Mesodermal cell (in vitro differentiated cells): Measurements from ENCODE around the gene TPBG.
"Not testable (repeated sequence)": the region's sequence is repeated elsewhere in the genome, so short reads cannot be mapped to it uniquely, and the experiment has no call there.

Source experiments
- H3K27ac ChIP-seq: 2 replicates; pipeline ENCODE4 v1.7.0; 2013; ENCODE audit warnings: mild to moderate bottlenecking, low read depth, low read length, moderate library complexity; ENCODE audit not compliant: severe bottlenecking
- H3K36me3 ChIP-seq: 2 replicates; pipeline ENCODE4 v1.7.1; 2013; ENCODE audit warnings: mild to moderate bottlenecking, low read length, moderate library complexity; ENCODE audit not compliant: control insufficient read depth, insufficient read depth
- H3K4me1 ChIP-seq: one replicate; pipeline ENCODE4 v1.7.1; 2013; ENCODE audit warnings: mild to moderate bottlenecking, low read length; ENCODE audit not compliant: insufficient read depth, control insufficient read depth, poor library complexity, severe bottlenecking
- H3K4me3 ChIP-seq: 2 replicates; pipeline ENCODE4 v1.7.0; 2013; ENCODE audit warnings: low read length, control low read depth, mild to moderate bottlenecking; ENCODE audit not compliant: insufficient read depth, poor library complexity, severe bottlenecking; ENCODE audit errors: extremely low read depth
- H3K9me3 ChIP-seq: 2 replicates; pipeline ENCODE4 v1.7.1; 2013; ENCODE audit warnings: mild to moderate bottlenecking, low read length, moderate library complexity; ENCODE audit not compliant: control insufficient read depth
- WGBS, 2 experiments: methylation state at CpG; one replicate each; pipeline ENCODE4 v1.1.5; 2013; ENCODE audit warnings: missing lambda C conversion rate in 2 of 2; ENCODE audit not compliant: insufficient coverage in 2 of 2; 5-methylcytosine and 5-hydroxymethylcytosine counted together

Gene TPBG

DNA sequence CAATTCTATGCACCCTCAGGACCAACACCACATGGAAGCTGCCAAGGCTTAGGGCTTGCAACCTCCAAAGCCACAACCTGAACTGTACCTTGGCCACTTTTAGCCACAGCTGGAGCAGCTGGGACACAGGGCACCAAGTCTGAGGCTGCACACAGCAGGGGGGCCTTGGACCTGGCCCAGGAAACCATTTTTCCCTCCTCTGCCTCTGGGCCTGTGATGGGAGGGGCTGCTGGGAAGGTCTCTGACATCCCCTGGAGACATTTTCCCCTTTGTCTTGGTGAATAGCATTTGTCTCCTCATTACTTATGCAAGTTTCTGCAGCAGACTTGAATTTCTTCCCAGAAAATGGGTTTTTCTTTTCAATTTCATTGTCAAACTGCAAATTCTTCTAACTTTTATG, 13.0 kb downstream of the TPBG start:
- Histone ChIP-seq H3K4me1 (no peaks in the 10 kb centered on the region), H3K4me3 (no peak overlapping the region), H3K27ac (no peak overlapping the region), H3K9me3 (no peaks in the 10 kb centered on the region), H3K36me3 (no peaks in the 10 kb centered on the region)

DNA sequence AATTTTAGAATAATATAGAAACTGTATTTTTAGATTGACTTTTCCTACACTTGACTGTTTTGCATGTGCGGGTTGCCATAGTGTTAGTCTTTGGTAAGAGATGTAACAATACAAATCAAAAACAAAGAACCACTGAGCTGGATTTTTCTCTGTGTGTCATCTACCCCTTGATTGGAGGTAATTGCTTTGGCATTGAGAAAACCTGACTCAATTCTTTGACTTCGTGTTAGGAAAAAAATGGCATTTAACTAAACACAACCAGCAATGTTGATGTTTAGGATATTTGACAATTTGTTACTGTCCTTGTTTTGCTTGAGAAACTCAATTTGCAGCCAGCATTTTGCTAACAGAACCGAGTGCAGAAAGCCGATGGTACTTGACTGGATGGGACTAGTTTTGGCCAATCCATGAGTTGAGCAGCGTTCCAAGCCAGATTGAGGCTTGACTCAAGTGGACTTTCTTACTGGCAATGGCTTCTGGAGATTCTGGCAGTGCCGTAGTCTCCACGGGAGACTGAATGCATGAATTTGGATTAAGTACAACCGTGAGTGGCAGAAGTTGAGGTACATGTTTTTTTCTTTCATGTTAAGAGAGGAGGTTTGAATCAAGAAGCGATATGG, 17.1 kb downstream of the TPBG start:
- 91 to 95% methylated on average over 6 to 8 of the region's 9 CpGs for WGBS, 2 experiments
- no peaks in the 10 kb centered on the region for H3K4me1 ChIP-seq
- no peak overlapping the region for H3K4me3 ChIP-seq
- no peaks in the 10 kb centered on the region for H3K9me3 ChIP-seq
- no peaks in the 10 kb centered on the region for H3K36me3 ChIP-seq
- H3K27ac ChIP-seq, result no peak overlapping the region

DNA sequence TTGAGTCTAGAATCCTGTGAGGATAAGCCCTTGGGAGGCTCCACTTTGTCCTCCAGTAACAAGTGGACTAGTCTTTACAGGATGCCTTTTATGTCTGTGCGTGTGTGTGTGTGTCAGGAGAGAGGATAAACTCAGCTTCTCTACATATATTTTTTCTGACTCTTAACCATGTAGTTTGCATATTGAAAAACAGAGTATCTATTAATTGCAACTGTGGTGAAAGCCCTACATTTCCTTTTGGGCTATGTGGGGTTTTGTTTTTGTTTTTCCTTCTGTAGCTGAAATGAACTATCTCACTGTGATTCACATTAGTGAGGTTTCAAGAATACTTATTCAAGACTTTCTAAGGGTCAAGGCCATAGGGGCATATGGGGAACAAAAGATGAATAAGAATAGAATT, 17.7 kb downstream of the TPBG start:
- Histone ChIP-seq H3K36me3 (no peaks in the 10 kb centered on the region), H3K27ac (no peak overlapping the region)
- WGBS, 2 experiments, result no CpG with 5 or more reads among the region's 1 CpG

DNA sequence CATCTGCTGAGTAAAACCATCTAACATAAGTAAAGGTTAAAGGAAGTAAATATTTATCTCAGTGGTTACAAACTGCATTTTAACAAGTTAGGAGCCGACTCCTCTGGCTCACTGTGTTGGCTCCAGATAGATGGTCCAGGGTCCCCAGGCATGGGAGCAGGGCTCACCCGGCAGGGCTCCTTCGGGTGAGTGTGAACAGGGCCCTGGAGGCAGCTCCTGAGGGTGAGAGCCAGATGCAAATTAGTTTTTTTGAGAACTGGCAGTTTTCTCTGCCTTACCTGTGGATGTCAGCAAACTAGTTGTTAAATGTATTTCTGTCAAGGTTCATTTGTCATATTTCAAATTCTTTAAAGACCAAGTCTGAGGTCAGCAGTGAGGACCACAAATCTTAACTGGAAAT, 21.5 kb downstream of the TPBG start:
- Histone ChIP-seq H3K4me1 (no peaks in the 10 kb centered on the region), H3K36me3 (no peaks in the 10 kb centered on the region), H3K27ac (no peak overlapping the region), H3K4me3 (no peak overlapping the region), H3K9me3 (no peaks in the 10 kb centered on the region)
- WGBS, 2 experiments, result 40 to 50% methylated on average over 2 of the region's 3 CpGs

More for the DNA sequence above, 17.7 kb downstream of the TPBG start:
- H3K4me3 ChIP-seq, result no peak overlapping the region
- no peaks in the 10 kb centered on the region for H3K4me1 ChIP-seq
- H3K9me3 ChIP-seq, result no peaks in the 10 kb centered on the region

DNA sequence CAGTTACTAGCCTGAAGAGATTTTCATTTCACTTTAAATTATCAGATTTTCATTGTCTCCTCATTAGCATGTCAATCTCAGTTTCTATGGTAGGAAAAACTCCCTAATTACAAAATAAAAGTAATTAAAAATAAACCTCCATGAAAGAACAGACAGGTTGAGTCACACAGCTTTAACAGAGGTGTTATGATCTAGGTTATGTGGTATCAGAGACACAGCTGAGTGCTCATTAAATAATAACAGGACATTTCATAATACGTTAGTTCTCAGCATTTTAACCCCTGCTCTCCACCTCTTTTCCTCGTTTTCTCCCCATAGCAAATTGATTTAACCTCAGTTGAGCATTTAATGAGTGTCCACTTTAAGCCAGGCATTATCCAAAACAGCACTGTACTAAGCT, 21.9 kb downstream of the TPBG start:
- no peaks in the 10 kb centered on the region for H3K9me3 ChIP-seq
- H3K36me3 ChIP-seq, result no peaks in the 10 kb centered on the region
- WGBS, 2 experiments, result 82 to 96% methylated on average over 2 of the region's 2 CpGs
- no peak overlapping the region for H3K27ac ChIP-seq
- no peaks in the 10 kb centered on the region for H3K4me1 ChIP-seq
- no peak overlapping the region for H3K4me3 ChIP-seq

DNA sequence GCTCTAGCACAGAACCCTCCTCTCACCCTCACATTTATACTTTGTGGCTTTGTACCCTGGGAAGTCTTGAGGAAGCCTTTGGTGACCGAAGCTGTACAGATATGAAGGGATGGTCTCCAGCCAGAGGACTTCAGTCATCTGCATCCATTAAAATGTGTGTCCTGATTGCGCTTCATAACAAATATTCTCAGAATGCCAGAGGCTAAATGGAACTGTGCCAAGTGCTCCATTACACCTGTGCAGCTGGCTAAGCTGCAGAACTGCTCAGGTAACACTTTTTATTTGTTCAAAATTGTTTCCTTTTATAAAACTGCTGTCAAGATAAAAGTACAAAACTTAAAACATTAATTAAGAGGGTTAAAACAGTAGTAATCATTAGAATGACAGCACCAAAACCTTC, 22.3 kb downstream of the TPBG start:
- no peaks in the 10 kb centered on the region for H3K36me3 ChIP-seq
- H3K4me3 ChIP-seq, result no peak overlapping the region
- H3K27ac ChIP-seq, result no peak overlapping the region
- H3K4me1 ChIP-seq, result no peaks in the 10 kb centered on the region
- H3K9me3 ChIP-seq, result no peaks in the 10 kb centered on the region
- WGBS, 2 experiments, result 89 to 94% methylated on average over 2 of the region's 2 CpGs

DNA sequence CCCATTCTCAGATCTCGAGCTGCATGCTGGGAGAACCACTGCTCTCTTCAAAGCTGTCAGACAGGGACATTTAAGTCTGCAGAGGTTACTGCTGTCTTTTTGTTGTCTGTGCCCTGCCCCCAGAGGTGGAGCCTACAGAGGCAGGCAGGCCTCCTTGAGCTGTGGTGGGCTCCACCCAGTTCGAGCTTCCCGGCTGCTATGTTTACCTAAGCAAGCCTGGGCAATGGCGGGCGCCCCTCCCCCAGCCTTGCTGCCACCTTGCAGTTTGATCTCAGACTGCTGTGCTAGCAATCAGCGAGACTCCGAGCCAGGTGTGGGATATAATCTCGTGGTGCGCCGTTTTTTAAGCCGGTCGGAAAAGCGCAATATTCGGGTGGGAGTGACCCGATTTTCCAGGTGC, 31.2 kb downstream of the TPBG start:
- H3K36me3 ChIP-seq, H3K27ac ChIP-seq, H3K9me3 ChIP-seq, H3K4me3 ChIP-seq: not testable (repeated sequence)
- WGBS, 2 experiments, result 47 to 79% methylated on average over 3 to 10 of the region's 15 CpGs
- peaks cover 23% of the 10 kb centered on the region for H3K4me1 ChIP-seq

DNA sequence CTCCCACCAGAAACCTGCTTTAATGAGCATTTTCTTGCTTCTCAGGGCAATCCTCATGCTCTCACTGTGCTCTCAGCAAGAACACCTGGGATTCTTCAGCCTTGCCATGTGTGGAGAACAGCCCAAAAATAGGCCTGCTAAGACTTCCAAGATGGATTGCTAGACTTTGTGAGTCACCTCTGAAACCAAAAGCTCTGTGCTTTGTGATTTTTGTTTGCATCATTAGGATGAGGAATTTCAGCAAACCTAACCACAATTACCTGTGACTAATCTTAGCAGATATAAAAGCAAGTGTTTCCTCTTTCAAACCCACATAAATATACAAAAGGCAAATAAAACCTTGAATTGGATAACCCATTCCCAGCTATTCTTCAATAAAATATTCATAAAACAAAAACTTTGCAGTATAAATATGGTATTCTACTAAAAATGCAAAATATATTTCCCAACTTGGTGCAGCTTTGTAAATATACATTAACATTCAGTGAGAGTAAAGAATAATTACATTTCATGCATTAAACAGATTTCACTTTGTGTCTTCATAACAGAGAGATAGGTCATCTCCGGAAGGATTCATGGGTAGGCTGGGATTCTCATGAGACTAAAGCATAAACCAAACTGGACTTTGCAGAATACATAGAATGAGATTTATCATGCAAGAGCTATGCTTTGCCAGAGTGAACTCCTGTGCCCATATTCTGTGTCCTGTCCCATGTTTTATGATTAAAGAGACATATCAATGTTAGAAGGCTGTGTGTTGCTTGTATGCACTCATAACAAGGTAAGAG, 33.5 kb downstream of the TPBG start:
- Histone ChIP-seq H3K36me3 (no peaks in the 10 kb centered on the region), H3K27ac (no peak overlapping the region), H3K4me1 (peaks cover 23% of the 10 kb centered on the region), H3K9me3 (no peaks in the 10 kb centered on the region), H3K4me3 (no peak overlapping the region)
- WGBS, 2 experiments, result no CpG with 5 or more reads among the region's 1 CpG

DNA sequence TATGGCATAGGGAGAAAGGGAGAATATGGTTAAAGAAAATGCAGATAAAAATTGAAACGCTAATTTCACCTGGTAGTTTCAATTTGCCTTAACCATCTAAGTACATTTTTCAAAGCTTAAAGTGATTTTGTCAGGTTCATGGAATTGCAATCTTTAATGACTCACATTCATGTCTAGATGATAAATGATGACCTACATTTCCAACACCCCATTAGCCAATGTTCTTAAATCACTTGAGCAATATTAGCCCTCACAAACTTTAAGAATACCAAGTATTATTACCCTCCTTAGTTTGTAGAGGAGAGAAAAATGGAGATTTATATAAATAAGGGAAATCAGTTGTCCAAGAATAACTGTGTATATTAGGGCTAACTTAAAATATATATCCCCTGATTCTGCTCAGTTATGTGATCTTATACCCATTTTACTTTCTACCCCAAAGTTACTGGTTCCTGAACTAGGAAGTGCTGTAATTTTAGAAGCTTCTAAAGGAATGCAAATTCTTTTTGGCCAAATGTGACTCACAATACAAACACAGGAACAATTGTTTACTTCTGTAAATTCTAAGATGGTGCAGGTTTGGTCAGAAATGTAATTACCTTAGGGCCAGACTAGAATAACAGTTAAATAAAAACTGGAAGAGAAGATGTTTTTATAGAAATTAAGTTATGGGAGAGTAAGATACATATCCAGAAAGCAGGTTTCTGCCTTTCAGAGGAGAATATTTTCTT, 34.5 kb downstream of the TPBG start:
- no peak overlapping the region for H3K4me3 ChIP-seq
- no peaks in the 10 kb centered on the region for H3K9me3 ChIP-seq
- peaks cover 23% of the 10 kb centered on the region for H3K4me1 ChIP-seq
- H3K27ac ChIP-seq, result no peak overlapping the region
- WGBS, 2 experiments, result no CpG with 5 or more reads among the region's 1 CpG
- no peaks in the 10 kb centered on the region for H3K36me3 ChIP-seq

DNA sequence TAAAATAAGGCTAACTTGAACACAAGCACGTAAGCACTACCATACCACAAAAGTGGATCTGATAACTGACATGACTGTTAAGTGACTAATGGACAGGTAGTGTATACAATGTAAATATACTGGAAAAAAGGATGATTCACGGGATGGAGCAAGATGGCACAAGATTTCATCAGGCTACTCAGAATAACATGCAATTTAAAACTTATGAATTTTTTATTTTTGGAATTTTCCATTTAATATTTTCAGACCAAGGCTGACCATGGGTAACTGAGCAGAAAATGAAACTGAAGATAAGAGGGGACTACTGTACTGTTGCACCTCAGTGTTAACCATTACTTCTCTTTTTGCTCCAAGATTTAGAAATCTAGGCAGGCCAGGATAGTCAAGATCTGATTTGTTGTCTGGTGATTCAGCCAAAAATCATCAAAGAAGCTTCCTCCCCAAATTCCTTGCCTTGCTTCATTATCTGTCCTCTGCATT, 45.4 kb downstream of the TPBG start:
- peaks cover 5% of the 10 kb centered on the region for H3K4me1 ChIP-seq
- H3K36me3 ChIP-seq, result no peaks in the 10 kb centered on the region
- H3K4me3 ChIP-seq, result no peak overlapping the region
- no CpG with 5 or more reads among the region's 2 CpGs for WGBS, 2 experiments
- no peaks in the 10 kb centered on the region for H3K9me3 ChIP-seq
- H3K27ac ChIP-seq, result peak overlapping the region; percentile 62
